ENCODE results near the gene PNPLA6.

Gene PNPLA6

GRCh38 chr19:7554565-7554964 is 19.0 kb downstream of the PNPLA6 start:
- TF ChIP-seq, protein P1, sequence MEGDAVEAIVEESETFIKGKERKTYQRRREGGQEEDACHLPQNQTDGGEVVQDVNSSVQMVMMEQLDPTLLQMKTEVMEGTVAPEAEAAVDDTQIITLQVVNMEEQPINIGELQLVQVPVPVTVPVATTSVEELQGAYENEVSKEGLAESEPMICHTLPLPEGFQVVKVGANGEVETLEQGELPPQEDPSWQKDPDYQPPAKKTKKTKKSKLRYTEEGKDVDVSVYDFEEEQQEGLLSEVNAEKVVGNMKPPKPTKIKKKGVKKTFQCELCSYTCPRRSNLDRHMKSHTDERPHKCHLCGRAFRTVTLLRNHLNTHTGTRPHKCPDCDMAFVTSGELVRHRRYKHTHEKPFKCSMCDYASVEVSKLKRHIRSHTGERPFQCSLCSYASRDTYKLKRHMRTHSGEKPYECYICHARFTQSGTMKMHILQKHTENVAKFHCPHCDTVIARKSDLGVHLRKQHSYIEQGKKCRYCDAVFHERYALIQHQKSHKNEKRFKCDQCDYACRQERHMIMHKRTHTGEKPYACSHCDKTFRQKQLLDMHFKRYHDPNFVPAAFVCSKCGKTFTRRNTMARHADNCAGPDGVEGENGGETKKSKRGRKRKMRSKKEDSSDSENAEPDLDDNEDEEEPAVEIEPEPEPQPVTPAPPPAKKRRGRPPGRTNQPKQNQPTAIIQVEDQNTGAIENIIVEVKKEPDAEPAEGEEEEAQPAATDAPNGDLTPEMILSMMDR (IDR thresholded peaks at IDR 0.05; ENCODE audit: insufficient read depth, low read depth, low read length, missing control alignments), result no peak
- no peak overlapping the region for H3K4me3 ChIP-seq (ENCODE audit: low read length)
- no peak for DNase-seq (ENCODE audit: low read depth)

DNA sequence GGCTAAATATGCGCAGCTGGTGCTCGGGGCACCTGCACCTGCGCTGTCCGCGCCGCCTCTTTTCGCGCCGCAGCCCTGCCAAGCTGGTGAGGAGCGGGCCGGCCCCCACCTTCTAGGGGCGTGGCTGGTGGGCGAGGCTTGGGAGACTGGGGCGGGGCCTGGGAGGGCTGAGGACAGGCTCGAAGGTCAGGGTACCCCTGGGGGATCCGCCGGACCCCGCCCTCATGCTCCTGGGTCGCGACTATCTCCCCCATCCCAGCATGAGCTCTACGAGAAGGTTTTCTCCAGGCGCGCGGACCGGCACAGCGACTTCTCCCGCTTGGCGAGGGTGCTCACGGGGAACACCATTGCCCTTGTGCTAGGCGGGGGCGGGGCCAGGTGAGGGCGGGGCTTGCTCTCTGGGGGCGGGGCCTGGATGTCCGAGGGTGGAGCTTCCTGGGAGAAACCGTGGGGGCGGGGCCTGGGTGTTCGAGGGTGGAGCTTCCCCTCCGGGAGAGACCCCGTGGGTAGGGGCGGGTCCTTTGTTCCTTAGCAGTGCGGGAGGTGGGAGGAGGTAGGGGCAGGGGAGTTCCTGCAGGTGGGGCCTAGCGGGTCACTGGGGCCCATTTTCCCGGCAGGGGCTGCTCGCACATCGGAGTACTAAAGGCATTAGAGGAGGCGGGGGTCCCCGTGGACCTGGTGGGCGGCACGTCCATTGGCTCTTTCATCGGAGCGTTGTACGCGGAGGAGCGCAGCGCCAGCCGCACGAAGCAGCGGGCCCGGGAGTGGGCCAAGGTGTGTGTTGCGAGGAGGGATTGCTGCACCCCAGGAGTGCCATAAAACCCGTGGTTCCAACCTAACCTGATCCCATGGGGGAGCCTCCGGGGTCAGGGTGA is 19.7 kb downstream of the PNPLA6 start:
- TF ChIP-seq, protein P1 (IDR thresholded peaks at IDR 0.05; ENCODE audit: insufficient read depth, low read depth, low read length, missing control alignments), result no peak
- DNase-seq (ENCODE audit: low read depth), result no peak
- H3K4me3 ChIP-seq (ENCODE audit: low read length), result no peak overlapping the region

- DNase-seq (ENCODE audit: low read depth), result no peak
- TF ChIP-seq, protein P1 (IDR thresholded peaks at IDR 0.05; ENCODE audit: insufficient read depth, low read depth, low read length, missing control alignments), result no peak
- no peak overlapping the region for H3K4me3 ChIP-seq (ENCODE audit: low read length)
Observed at GRCh38 chr19:7556696-7557315, 21.3 kb downstream of the PNPLA6 start.

GRCh38 chr19:7558667-7559066 is 23.1 kb downstream of the PNPLA6 start:
- no peak overlapping the region for H3K4me3 ChIP-seq (ENCODE audit: low read length)
- DNase-seq (ENCODE audit: low read depth), result no peak
- TF ChIP-seq, protein P1 (IDR thresholded peaks at IDR 0.05; ENCODE audit: insufficient read depth, low read depth, low read length, missing control alignments), result no peak

DNA sequence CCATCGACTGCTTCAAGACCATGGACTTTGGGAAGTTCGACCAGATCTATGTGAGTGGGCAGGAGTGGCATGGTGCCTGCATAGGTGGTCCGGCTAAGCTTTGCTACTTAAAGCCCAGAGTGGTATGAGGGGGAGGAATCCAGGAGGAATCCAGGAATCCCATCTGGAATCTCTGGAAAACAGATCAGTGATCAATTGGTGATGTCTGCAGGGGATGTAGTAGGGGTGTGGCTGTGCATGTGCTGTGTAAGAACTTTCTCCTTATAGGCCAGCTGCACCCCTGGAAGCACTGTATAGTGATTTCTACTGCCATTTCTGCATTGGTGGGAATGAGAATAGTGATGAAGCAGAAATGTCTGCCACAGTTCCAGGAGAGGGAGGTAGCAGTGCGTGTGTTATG is 23.6 kb downstream of the PNPLA6 start:
- TF ChIP-seq, protein P1 (IDR thresholded peaks at IDR 0.05; ENCODE audit: insufficient read depth, low read depth, low read length, missing control alignments), result no peak
- DNase-seq (ENCODE audit: low read depth), result no peak
- H3K4me3 ChIP-seq (ENCODE audit: low read length), result no peak overlapping the region

GRCh38 chr19:7560255-7560654 is 24.7 kb downstream of the PNPLA6 start:
- no peak overlapping the region for H3K4me3 ChIP-seq (ENCODE audit: low read length)
- TF ChIP-seq, protein P1 (IDR thresholded peaks at IDR 0.05; ENCODE audit: insufficient read depth, low read depth, low read length, missing control alignments), result no peak
- DNase-seq (ENCODE audit: low read depth), result no peak

Data from epithelial cell of esophagus (primary cell).